ENCODE data around the gene NLE1.

GRCh38 chr17:35164716-35165115, 22.6 kb upstream of the NLE1 start:
- TF ChIP-seq POLR2A (IDR thresholded peaks at IDR 0.05) = no peak
- TF ChIP-seq CTCF (IDR thresholded peaks at IDR 0.05) = no peak
- no peak for TF ChIP-seq POLR2AphosphoS5 (IDR thresholded peaks at IDR 0.05; ENCODE audit: insufficient read depth in 1 of 2, low read depth in 1 of 2)
